ENCODE results near the gene CCDC3.

CCDC3 gene

DNA sequence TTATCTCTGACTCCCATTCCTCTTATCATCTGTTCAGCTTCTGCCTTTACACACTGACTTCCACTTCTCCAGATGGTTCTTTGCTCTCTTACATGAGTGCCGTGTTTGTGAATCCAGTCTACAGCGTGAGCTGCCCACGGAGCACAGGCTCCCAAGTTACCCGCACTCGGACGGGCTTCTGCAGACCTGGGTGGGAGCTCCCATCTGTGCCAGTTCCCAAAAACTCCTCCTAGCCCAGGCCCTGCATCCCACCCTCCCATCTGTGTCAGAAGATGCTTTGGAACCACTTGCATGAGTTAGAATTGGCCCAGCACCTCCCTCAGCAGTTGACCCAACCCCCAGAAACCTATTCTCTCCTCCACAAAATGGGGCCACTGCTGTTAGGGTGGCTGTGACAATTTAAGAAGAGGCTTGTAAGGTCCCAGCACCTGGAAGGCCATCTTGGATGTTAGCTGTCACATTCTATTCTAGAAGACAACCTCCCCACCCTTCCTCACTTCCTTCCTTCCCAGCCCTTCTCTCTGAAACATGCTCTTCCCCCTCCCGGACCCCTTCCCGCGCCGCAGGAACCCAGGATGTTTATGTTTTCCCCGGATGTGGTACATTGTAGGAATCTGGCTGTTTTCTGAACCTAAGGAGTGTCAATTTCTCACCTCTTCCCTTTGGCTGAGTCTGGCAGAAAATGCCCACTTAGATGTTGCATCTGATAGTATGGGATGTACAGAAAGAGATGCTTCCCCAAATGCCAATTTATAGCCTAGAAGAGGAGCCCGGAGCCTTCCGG lies 79.2 kb downstream of the CCDC3 start:
- no peak for DNase-seq (ENCODE audit: low read depth)

DNA sequence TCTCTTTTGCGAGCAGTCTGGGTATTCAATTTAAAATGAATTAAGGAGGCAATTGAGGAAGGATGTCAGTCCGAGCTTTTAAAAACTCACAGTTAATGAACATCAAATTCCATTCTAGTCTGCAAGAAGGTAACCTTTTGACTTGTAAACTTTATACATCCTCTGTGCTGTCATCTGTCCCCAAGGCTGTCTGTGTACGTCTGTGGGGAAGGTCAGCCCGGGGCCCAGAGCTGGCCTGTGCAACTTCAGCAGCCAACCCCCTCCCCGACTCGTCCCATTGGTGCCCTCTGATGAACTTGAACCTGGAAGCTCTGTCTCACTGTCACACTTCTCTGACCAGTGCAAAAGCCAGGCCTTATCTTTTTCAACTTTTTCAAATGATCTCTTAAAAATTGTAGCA lies 80.3 kb downstream of the CCDC3 start:
- no peak for DNase-seq (ENCODE audit: low read depth)

DNA sequence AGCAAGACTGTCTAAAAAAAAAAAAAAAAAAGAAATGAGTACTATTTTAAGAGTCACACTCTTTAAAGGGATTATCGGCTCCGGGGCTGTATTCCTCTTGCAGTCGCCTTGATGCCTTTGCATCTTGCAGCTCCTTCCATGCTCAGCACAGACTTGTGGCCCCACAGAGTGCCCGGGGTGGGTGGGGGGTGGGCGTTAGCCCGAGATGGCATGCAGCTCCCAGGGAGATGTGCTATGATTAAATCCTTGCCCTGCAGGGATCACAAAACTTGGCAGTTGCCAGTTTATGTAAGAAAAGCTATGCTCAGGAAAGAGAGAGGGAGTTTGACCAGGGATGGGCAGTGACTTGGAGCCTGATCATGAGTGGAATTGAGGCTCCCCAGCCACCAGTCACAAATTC lies 81.9 kb downstream of the CCDC3 start:
- DNase-seq (ENCODE audit: low read depth), result no peak

DNA sequence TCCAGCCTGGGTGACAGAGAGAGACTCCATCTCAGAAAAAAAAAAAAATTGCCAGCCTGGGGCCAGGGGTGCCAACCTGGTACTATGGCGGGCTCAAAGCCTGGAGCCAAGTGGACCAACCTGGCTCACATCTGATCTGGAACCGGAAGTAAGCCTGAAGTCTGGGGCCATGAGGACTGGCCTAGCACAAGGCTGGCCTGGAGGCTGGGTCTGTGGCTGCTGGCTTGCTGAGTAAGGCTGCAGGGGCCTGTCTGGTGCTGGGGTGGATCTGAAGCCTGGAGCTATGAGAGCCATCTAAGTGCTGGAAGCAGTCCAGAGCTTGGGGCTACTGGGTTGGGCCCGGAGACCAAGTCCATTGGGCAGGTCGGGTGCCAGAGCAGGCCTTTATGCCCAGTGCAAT lies 84.9 kb downstream of the CCDC3 start:
- DNase-seq (ENCODE audit: low read depth), result no peak

DNA sequence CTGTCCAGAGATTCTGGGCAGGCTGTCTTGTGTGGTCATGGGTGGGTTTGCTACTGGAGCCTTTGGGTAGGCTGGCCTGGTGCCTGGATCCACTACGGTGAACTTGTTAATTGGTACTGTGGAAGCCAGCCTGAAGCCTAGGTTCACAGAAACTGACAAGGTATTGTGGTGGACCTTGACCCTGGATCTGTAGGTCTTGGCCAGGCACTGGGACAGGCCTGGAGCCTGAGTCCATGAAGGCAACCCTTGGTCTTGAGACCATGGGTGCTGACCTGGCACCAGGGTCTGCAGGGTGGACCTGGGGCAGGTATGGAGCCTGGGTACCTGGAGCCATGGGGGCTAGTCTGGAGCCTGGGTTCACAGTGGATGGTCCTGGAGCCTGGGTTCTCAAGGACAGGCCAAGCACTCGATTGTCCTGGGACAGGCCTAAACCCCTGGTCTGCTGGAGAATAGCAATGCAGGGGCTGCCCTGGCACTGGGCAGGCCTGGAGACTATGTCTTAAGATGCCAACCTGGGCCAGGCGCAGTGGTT lies 85.8 kb downstream of the CCDC3 start:
- DNase-seq (ENCODE audit: low read depth), result no peak

DNA sequence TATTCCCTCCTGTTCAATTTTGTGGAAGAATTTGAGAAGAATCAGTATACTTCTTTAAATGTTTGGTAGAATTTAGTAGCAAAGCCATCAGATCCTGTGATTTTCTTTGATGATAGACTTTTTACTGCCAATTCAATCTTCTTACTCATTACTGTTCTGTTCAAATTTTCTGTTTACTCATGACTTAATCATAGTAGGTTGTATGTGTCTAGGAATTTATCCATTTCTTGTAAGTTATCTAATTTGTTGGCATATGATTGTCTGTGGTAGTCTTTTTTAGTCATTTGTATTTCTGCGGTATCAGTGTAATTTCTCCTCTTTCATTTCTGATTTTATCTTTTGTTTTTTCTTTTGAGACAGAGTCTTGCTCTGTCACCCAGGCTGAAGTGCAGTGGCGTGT lies 87.4 kb downstream of the CCDC3 start:
- no peak for DNase-seq (ENCODE audit: low read depth)

DNA sequence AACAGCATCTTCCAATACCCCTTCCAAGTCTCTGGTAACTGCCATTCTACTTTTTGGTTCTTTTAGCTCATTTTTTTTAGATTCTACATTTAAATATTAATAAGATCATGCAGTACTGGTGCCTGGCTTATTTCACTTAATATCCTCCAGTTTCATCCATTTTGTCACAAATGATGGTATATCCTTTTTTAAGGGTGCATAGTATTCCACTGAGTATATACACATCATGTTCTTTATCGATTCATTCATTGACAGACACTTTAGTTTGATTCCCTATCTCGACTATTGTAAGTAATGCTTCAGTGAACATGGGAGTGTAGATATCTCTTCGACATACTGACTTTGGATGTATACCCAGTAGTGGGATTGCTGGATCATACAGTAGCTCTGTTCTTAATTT lies 89.7 kb downstream of the CCDC3 start:
- no peak for DNase-seq (ENCODE audit: low read depth)

DNA sequence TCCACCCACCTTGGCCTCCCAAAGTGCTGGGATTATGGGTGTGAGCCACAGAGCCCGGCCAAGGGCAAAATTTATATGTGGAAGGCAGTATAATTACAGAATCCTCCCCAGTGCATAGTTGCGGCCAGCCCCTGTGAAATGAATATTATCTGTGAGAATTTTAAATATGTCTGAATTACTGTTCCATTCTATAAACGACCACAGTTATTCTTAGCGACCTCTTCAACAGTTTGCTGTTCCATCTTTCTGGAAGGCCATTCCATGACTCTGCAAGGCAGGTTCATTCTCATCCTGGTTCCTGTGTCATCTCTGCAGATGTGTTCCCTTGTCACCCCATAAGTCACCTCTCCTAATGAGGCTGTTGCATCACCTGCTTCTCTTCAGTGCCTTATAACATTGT lies 90.7 kb downstream of the CCDC3 start:
- no peak for DNase-seq (ENCODE audit: low read depth)

DNA sequence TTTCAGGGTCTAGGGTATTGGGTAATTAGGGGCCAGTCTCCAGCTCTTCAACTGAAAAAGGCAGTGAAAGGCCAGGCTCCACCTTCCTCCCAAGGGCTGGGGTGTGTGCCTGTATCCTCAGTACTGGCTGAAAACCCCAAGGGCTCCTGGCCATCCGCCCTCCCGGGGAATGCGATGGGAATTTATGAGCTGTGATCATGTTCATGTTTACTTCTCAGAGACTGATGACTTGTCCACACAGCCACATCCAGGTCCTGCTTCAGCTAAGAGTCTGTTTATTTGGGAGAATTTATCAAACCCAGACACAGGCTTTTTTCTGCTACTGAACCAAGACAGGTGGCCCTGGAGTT lies 91.7 kb downstream of the CCDC3 start:
- DNase-seq (ENCODE audit: low read depth), result no peak

DNA sequence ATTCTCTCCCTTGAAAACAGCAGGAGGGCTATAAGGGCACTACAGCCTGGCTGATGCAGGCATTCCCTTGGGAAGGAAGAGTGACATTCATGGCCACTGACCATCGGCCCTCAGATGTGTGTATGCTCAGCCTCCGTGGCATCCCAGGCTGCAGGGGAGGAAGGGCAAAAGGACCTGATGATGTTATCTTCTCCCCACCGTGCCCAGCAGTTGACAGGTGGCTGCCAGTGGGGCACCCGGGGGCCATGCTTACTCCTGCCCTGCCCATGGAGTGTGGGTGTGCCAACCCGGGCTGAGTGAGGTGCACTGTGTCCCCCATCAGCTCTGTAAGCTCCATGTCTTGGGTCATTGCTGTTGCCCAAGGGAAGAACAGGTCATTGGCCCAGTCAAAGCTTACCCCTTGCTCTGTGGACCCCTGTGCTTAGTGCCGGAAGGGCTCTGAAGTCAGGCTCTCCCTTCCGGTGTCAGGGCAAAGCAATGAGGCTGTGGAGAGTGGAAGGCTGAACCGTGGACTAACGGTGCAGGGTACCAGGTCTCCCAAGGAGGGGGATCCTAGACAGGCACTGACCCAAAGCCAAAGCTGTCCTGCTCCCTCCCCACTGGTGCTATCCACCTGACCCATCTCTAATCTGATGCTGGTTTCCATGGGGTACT lies 92.2 kb downstream of the CCDC3 start:
- no peak for DNase-seq (ENCODE audit: low read depth)

DNA sequence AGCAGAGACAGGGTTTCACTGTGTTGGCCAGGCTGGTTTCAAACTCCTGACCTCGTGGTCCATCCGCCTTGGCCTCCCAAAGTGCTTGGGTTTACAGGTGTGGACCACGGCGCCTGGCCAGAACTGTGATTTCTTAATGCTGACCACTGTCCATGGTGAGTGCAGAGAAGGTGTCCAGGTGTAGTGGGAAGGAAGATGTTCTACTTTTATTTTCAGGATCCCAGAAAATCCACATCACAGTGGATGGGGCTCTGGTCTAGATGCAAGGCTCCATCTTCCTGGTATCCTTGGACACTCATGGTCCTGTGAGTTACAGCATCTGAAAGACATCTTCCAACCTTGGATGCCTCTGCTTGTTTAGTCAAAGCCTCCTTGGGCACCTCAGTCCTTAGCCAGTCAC lies 92.7 kb downstream of the CCDC3 start:
- no peak for DNase-seq (ENCODE audit: low read depth)

DNA sequence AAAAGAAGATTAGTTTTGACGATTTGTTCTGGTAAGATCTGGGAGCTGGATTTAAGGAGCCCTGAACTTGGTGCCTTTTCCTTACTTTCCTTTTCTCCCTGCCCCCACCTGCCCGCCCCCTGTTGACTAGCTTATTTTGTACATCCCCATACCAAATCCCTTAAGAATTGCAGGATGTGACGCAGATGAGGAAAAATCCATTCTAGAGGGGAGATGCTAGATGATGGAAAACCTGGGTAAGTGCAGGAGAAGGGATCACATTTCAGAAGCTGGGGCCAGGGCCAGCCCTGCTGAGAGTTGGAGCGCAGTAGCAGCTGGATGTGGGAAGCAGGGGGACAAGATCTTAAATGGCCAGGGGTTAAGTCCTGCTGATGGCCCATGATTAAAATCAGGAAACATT lies 93.9 kb downstream of the CCDC3 start:
- DNase-seq (ENCODE audit: low read depth), result no peak

DNA sequence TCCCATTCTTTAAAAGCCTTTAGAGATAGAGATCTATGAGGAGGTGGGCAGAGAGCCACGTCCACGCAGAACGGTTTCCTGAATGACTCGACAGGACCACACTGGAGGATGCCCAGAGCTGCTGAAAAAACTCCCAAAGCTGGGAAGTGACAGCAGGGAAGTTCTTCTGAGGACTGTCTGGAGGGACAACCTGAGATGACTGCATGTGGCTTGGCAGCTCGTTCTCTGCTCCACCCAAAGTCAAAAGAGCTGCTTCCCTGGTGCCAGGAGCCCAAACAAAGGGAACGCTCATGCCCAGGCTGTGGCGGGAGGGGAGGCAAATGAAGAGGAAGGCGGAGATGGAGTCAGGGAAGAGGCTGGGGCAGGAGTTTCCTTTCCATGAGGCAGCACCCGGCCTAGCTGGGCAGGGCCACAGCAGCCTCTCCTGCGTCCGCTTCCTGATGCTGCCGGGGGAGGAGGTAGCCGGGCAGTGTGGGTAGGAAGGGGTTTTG lies 95.4 kb downstream of the CCDC3 start:
- no peak for DNase-seq (ENCODE audit: low read depth)

DNA sequence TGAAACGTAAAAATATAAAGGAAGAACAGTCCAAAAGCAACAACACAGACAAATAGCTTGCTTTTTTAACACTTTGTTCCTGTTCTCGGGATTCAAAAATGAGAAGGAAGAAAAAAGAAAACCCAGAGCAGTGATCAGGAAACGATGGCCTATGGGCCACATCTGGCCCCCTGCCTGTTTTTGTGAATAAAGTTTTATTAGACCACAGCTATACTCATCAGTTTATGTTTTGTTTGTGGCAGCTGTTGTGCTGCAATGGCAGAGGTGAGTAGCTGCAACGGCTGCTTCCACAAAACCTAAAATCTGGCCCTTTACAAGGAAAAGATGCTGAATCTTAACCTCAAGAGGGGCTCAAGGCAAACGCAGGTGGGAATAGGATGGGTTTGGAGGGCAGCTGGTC lies 96.4 kb downstream of the CCDC3 start:
- DNase-seq (ENCODE audit: low read depth), result no peak

DNA sequence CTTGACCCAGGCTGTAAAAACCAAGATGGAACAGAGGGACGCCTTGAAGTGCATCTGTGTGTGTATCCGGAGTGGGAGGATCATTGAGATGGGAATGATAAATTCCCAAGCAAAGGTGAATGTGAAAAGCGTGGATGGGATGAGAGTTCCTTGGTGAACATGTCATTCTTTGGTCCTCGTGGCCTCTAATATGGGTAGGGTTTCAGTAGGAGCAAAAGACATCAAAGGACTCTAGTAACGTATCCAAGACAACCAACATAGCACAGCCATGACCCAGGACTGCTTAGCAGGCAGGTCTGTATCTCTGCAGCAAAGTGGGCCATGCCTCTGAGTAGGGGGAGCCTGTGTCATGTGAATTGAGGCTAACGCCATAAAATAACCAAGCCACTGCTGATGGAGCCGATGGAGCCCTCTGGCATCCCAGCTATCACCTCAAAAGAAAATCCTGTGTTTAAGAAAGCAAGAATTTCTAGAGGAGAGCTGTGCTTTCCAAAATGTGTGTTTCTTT lies 98.6 kb downstream of the CCDC3 start:
- no peak for DNase-seq (ENCODE audit: low read depth)

DNA sequence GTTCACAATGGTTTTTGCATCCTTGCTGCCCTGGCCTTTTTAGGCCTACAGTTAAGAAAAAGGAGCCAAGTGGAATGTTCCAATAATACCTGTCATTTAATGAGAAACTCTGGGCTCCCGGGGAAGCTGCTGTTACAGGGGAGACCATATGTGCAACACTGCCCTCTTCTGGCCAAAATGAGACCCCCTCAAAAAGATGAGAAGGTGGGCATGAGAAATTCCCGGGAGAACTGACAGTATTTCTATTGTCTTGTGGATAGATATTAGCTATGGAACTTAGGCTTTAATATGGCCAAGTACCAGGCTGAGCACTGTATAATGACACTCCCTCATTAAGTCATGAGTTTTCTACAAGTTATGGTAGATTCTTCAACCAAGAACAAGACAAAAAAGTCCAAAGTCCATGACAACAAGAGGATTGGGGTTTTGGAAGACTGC lies 99.4 kb downstream of the CCDC3 start:
- peak; percentile 27 for DNase-seq (ENCODE audit: low read depth)

DNA sequence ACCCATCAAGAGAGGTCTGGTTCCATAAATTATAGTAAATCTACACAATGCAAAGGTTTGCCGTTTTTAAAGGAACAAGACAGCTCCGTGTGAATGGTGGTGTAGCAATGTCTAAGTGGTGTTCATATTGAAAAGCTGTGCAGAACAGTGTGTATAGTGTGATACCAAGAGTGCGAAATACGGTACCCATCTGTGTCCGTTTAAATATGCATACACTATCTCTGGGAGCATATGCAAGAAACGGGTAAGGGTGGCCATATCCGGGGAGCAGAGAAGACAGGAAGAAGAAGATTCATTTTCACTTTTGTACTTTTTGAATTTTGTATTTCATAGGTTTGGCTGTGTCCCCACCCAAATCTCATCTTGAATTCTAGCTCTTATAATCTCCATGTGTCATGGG lies 102.0 kb downstream of the CCDC3 start:
- DNase-seq (ENCODE audit: low read depth), result no peak

DNA sequence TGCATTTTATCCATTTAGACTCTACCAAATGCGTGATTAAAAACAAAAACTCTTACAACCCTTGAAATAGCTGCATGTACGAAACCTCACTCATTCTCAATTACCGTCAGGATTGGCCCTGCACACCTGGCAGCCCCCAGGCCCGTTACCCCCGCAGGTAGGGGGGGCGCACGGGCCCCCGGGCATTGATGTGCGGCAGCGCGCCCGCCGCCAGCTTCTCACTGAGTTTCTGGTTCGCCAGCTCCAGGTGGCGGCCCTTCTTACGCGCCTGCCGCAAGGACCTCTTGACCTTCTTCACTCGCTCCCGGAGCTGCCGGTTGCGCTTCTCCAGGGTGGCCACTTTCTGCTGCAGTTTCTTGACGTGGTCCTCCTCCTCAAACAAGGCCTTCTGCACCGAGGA lies 103.2 kb downstream of the CCDC3 start:
- DNase-seq (ENCODE audit: low read depth), result no peak

DNA sequence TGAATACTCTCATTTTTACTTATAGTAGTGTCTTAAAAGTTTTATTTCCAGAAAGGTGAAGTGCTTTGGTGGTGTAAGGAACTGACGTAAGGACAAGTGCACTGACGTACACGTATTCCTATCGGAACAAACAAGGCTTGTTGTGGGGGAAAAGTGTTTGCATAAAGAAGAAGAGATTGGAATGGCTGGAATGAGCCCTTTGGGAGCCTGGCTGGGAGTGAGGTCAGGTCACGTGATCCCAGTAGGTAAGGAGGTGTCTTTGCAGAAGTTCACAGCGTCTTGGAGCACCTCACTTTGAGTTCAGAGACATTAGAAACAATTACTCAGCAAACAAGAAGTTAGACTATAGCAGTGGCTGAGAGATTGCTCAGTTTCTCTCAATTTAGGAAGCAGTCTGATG lies 104.2 kb downstream of the CCDC3 start:
- DNase-seq (ENCODE audit: low read depth), result no peak

DNA sequence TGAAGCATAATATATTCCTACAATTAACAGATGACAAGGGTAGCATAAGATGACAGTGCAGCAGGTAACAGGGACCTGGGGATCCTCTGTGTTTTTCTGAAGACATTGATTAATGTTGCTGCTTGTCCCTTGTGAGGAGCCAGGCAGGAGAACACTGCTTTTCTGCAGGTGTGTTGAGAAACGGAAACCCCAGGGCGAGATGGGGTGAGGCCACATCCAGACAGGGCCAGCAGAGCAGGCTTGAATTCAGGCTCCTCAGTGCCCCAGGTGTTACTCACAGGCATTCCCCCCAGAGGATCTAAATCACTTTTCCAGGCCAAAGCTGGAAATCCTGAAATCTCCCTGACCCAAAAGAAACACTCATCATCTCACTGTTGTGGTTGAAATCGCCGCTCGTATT lies 105.3 kb downstream of the CCDC3 start:
- DNase-seq (ENCODE audit: low read depth), result no peak

DNA sequence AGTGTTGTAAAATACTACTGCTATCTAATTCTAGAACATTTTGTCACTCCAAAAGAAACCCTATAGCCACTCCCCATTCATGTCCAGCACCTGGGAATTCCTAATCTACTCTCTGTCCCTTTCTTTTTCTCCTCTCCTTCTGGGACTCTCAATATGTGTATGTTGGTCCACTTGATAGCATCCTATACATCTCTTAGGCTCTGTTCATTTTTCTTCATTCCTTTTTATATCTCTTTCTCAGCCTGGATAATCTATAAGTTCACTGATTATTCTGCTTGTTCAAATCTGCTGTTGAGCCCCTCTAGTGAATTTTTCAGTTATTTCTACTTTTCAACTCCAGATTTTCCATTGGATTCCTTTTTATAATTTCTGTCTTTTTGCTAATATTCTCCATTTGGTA lies 108.6 kb downstream of the CCDC3 start:
- no peak for DNase-seq (ENCODE audit: low read depth)

DNA sequence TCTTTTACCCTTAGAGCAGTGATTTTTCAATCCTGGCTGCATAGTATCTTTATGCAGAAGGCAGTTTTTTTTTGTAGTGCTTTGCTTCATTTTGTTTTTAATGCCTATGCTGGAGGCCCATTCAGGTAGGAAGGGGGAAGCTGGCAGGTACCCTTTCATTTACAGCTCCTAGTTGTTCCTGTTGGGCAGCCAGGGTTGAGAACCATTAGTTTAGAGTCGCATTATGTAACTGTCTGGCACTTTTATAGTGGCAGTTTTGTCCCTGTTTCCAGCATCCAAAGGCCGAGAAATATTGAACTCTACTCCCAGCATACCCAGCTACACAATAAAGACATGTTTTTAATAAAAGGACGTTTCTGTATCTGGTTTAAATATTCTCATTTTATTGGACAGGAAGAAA lies 110.6 kb downstream of the CCDC3 start:
- no peak for DNase-seq (ENCODE audit: low read depth)

DNA sequence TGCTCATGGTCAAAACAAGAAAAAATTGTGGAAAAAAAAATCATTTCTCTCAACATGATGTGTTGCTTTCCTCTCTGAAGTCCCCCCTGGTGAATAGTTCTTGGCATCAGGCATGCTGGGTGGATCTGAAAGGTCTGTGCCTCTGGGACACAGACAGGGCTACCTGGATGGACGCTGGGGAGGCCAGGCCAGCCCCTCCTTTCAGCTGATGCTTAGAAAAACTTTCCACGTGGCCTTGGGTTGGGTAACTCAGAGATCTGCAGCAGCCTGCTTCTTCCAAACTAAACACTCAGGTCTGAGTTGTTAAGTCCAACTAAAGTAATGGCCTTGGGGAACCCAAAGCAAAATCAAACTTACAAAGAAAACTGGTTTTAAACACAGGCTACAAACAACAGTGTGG lies 113.0 kb downstream of the CCDC3 start:
- no peak for DNase-seq (ENCODE audit: low read depth)
